H1 (cell line): Measurements from ENCODE around the gene NIFK. TPM values are rescaled to one million over a fixed set of nuclear protein-coding genes. Genes with fewer than 3 reads are reported as not detected.
A peak's percentile ranks its signal among the peaks of the same experiment; 100 is the strongest.

Experiments
- CTCF ChIA-PET: fragments of 300-600 bp; sonication (Branson Sonifier 250); formaldehyde crosslinking; loops from one replicate; lab custom pipeline; 2021; ENCODE audit not compliant: partially characterized antibody; lab: Charles Lee
- POLR2A ChIA-PET: fragments of 300-600 bp; sonication (Branson Sonifier 250); formaldehyde crosslinking; loops from one replicate; lab custom pipeline; 2021; ENCODE audit warnings: inconsistent platforms; ENCODE audit not compliant: partially characterized antibody; lab: Charles Lee
- DNase-seq, 2 experiments: peaks; one replicate each; pipeline versions ENCODE4 v3.0.0 to v3.0.0-alpha.2; 2010 to 2022; ENCODE audit warnings: low spot score in 2 of 2, low read depth in 1 of 2, mixed read lengths in 1 of 2
- FAIRE-seq: peaks from 2 replicates; lab custom pipeline; 2011; peaks lifted over from hg19 to GRCh38; lab: Jason Lieb, UNC
- H2AFZ ChIP-seq: 2 replicates; pipeline ENCODE4 v1.8.1; 2012; ENCODE audit warnings: low read length, inconsistent platforms
- H2AK5ac ChIP-seq: 2 replicates; pipeline ENCODE4 v1.6.1; 2013; ENCODE audit warnings: low read depth, low read length
- H2BK120ac ChIP-seq: replicated peaks from 2 replicates; pipeline ENCODE3; 2013; ENCODE audit warnings: low read depth, low read length, inconsistent platforms
- H2BK12ac ChIP-seq: 2 replicates; pipeline ENCODE4 v1.6.1; 2013; ENCODE audit warnings: low read depth, low read length
- H2BK15ac ChIP-seq: 2 replicates; pipeline ENCODE4 v1.6.1; 2013; ENCODE audit warnings: low read length
- H2BK20ac ChIP-seq: 2 replicates; pipeline ENCODE4 v1.6.1; 2013; ENCODE audit warnings: low read length
- H2BK5ac ChIP-seq: 2 replicates; pipeline ENCODE4 v1.6.1; 2013; ENCODE audit warnings: low read depth, low read length
- H3K14ac ChIP-seq: 2 replicates; pipeline ENCODE4 v1.6.1; 2013; ENCODE audit warnings: inconsistent platforms; ENCODE audit not compliant: insufficient read length
- H3K18ac ChIP-seq: 2 replicates; pipeline ENCODE4 v1.6.1; 2013; ENCODE audit warnings: low read length; ENCODE audit errors: extremely low read depth
- H3K23ac ChIP-seq: 2 replicates; pipeline ENCODE4 v1.6.1; 2013; ENCODE audit warnings: inconsistent platforms; ENCODE audit not compliant: insufficient read length
- H3K23me2 ChIP-seq: 2 replicates; pipeline ENCODE4 v1.6.1; 2013; ENCODE audit warnings: low read depth, low read length
- H3K27ac ChIP-seq: 2 replicates; pipeline ENCODE4 v1.6.1; 2011; ENCODE audit warnings: low read depth, low read length, inconsistent platforms
- H3K27me3 ChIP-seq, 4 experiments: replicated peaks in 1 of 4; 1 replicate in 1 of 4; 2 replicates in 3 of 4; pipeline versions ENCODE4 v1.6.1 to v1.8.1; 2011 to 2013; ENCODE audit warnings: low read length in 3 of 4, mild to moderate bottlenecking in 3 of 4, inconsistent platforms in 2 of 4, mixed read lengths in 2 of 4, moderate library complexity in 1 of 4; ENCODE audit not compliant: control insufficient read depth in 3 of 4, insufficient read depth in 3 of 4; ENCODE audit errors: extremely low read depth in 1 of 4
- H3K36me3 ChIP-seq, 4 experiments: 2 replicates each; pipeline versions ENCODE4 v1.6.1 to v1.8.1; 2011 to 2013; ENCODE audit warnings: mild to moderate bottlenecking in 4 of 4, low read length in 3 of 4, moderate library complexity in 2 of 4, control low read depth in 1 of 4, inconsistent platforms in 1 of 4; ENCODE audit not compliant: insufficient read depth in 4 of 4, control insufficient read depth in 2 of 4
- H3K4ac ChIP-seq: replicated peaks from 2 replicates; pipeline ENCODE3; 2013; ENCODE audit warnings: low read length, low read depth, mixed read lengths, inconsistent platforms; ENCODE audit not compliant: insufficient read length
- H3K4me1 ChIP-seq, 4 experiments: replicated peaks in 1 of 4; 1 replicate in 1 of 4; 2 replicates in 3 of 4; pipeline versions ENCODE4 v1.6.1 to v1.8.1; 2011 to 2013; ENCODE audit warnings: low read length in 3 of 4, inconsistent platforms in 2 of 4, mixed read lengths in 1 of 4; ENCODE audit not compliant: insufficient read depth in 4 of 4, control insufficient read depth in 3 of 4
- H3K4me2 ChIP-seq, 2 experiments: 2 replicates each; pipeline versions ENCODE4 v1.6.1 to v1.8.1; 2011 to 2013; ENCODE audit warnings: low read depth in 2 of 2, low read length in 2 of 2, control low read depth in 1 of 2, inconsistent platforms in 1 of 2, mild to moderate bottlenecking in 1 of 2; ENCODE audit not compliant: insufficient read depth in 1 of 2
- H3K4me3 ChIP-seq, 4 experiments: fragments of 200-600, 300-600 bp in 1 of 4; sonication (generic), shearing (Covaris generic), sonication (Bioruptor Twin) in 1 of 4; 2 replicates each; pipeline versions ENCODE4 v1.5.1 to v1.8.1; 2011 to 2016; ENCODE audit warnings: low read length in 4 of 4, low read depth in 3 of 4, control low read depth in 2 of 4, inconsistent platforms in 2 of 4, mild to moderate bottlenecking in 2 of 4, mixed read lengths in 1 of 4, moderate library complexity in 1 of 4; ENCODE audit not compliant: insufficient read depth in 2 of 4; ENCODE audit errors: extremely low read depth in 1 of 4
- H3K56ac ChIP-seq: replicated peaks from 2 replicates; pipeline ENCODE3; 2013; ENCODE audit warnings: low read depth, mild to moderate bottlenecking, mixed read lengths, low read length, inconsistent platforms; ENCODE audit not compliant: insufficient read length
- H3K79me1 ChIP-seq: 2 replicates; pipeline ENCODE4 v1.6.1; 2013; ENCODE audit warnings: low read depth, low read length, control low read depth
- H3K79me2 ChIP-seq, 2 experiments: 2 replicates each; pipeline versions ENCODE4 v1.6.1 to v1.8.1; 2012 to 2013; ENCODE audit warnings: low read length in 2 of 2, mild to moderate bottlenecking in 2 of 2, inconsistent platforms in 1 of 2; ENCODE audit not compliant: insufficient read depth in 2 of 2, control insufficient read depth in 1 of 2
- H3K9ac ChIP-seq, 4 experiments: replicated peaks in 1 of 4; 1 replicate in 1 of 4; 2 replicates in 3 of 4; pipeline versions ENCODE4 v1.6.1 to v1.8.1; 2011 to 2013; ENCODE audit warnings: low read depth in 3 of 4, low read length in 3 of 4, control low read depth in 2 of 4, mild to moderate bottlenecking in 2 of 4, moderate library complexity in 2 of 4, inconsistent platforms in 1 of 4; ENCODE audit errors: extremely low read depth in 1 of 4
- H3K9me3 ChIP-seq, 2 experiments: 2 replicates each; pipeline versions ENCODE4 v1.6.1 to v1.8.1; 2012 to 2013; ENCODE audit warnings: mild to moderate bottlenecking in 2 of 2, moderate library complexity in 2 of 2, control low read depth in 1 of 2, inconsistent platforms in 1 of 2, low read depth in 1 of 2, low read length in 1 of 2, mixed read lengths in 1 of 2; ENCODE audit not compliant: insufficient read depth in 2 of 2
- H4K20me1 ChIP-seq, 2 experiments: replicated peaks in 1 of 2; 2 replicates each; pipeline versions ENCODE3 to v1.8.1; 2011 to 2013; ENCODE audit warnings: inconsistent platforms in 2 of 2, low read length in 2 of 2, mild to moderate bottlenecking in 1 of 2; ENCODE audit not compliant: insufficient read depth in 2 of 2, control insufficient read depth in 1 of 2
- H4K5ac ChIP-seq: 2 replicates; pipeline ENCODE4 v1.6.1; 2013; ENCODE audit warnings: low read length, low read depth, mixed read lengths, inconsistent platforms; ENCODE audit not compliant: insufficient read length
- H4K8ac ChIP-seq: 2 replicates; pipeline ENCODE4 v1.8.0; 2013; ENCODE audit warnings: mild to moderate bottlenecking, moderate library complexity, low read length, inconsistent platforms; ENCODE audit not compliant: insufficient read depth; ENCODE audit errors: extremely low read depth
- H4K91ac ChIP-seq: replicated peaks from 2 replicates; pipeline ENCODE3; 2013; ENCODE audit warnings: low read length, mixed read lengths, inconsistent platforms; ENCODE audit not compliant: insufficient read length
- NANOG ChIP-seq: IDR thresholded peaks from 2 replicates; pipeline ENCODE4 v1.6.1; 2011; ENCODE audit warnings: low read length, low read depth, mild to moderate bottlenecking, inconsistent platforms; ENCODE audit not compliant: insufficient read depth, poor library complexity, severe bottlenecking
- RFX5 ChIP-seq: IDR thresholded peaks from 2 replicates; pipeline ENCODE4 v1.6.1; 2011; ENCODE audit warnings: low read depth, low read length, improper control_type of control experiment, borderline replicate concordance
- TAF7 ChIP-seq: optimal IDR thresholded peaks from 2 replicates; pipeline ENCODE3; 2011; ENCODE audit warnings: low read depth, mild to moderate bottlenecking, inconsistent platforms, low read length, moderate library complexity, borderline replicate concordance
- WGBS, 2 experiments: shearing (Covaris generic) in 1 of 2; methylation state at CpG; one replicate each; pipeline versions ENCODE4 v1.1.6 to v1.1.7; 2013 to 2015; ENCODE audit warnings: low lambda C conversion rate in 2 of 2, mixed read lengths in 2 of 2, inconsistent platforms in 1 of 2, low coverage in 1 of 2, missing lambda C conversion rate in 1 of 2; ENCODE audit not compliant: insufficient replicate concordance in 2 of 2, insufficient coverage in 1 of 2, insufficient read length in 1 of 2; ENCODE audit errors: extremely low coverage in 1 of 2, missing lambda C conversion rate in 1 of 2; 5-methylcytosine and 5-hydroxymethylcytosine counted together
- polyA plus RNA-seq, 7 experiments: library from polyadenylated mRNA; depleted of rRNA in 3 of 7; stranded (reverse) in 5 of 7; unstranded in 2 of 7; fragments of >200 nt in 5 of 7; fragments of 200-250 nt in 2 of 7; gene quantifications; 1 replicate in 5 of 7; 2 replicates in 1 of 7; 4 replicates in 1 of 7; pipeline versions ENCODE4 v1.2.1 to v1.2.3, GENCODE V29; 2011 to 2013; ENCODE audit warnings: missing spikeins in 2 of 7, mixed read lengths in 2 of 7
- total RNA-seq: library from RNA; stranded (reverse); fragmentation: NEBNext Ultra II Directional; extraction: Animal tissue kit (Norgen Biotek cat#: 25700); gene quantifications from 2 replicates; pipeline ENCODE4 v1.2.1, GENCODE V29; 2021

The NIFK gene
- total and polyA plus RNA-seq, 2 of the 8 experiments (the other 6 are each of a cell fraction or from before 2014, with no cell fraction given): 24.4 to 117 TPM

DNA sequence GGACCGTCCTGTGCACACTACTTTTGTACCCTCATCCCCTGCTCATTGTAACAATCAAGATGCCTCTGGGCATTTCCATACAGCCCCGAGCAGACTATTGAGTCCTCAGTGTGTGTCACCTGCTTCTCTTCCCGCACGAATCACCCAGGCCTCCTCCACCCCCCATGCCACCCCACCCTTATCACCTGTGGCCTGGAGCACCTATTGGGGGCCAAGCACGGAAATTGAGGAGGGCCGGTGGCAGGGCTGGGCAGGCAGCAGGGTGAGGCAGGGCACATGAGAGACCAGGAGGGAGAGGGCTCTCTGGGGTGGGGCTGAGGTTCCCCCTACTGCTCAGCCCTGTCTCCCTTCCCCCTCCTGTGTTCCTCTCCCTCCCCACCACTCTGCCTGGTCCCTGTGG, 4.3 kb upstream of the NIFK start:
- no peak overlapping the region for H3K9ac ChIP-seq
- H2AFZ ChIP-seq: no peak overlapping the region
- H3K56ac ChIP-seq: no peak overlapping the region
- no peak overlapping the region for H4K8ac ChIP-seq
- FAIRE-seq (no peak), DNase-seq (peak in 1 of 2 experiments; percentile 34)
- CTCF ChIA-PET: interaction anchor here (0.9 kb wide), 1 partner anchor 339 kb away, joined by 3 read pairs; no protein-coding TSS in a partner anchor
- no peak overlapping the region for H3K4me2 ChIP-seq
- 91% methylated on average over 6 of the region's 6 CpGs; no CpG with 5 or more reads in 1 of the 2 experiments for WGBS, 2 experiments
- H3K4me1 ChIP-seq: peaks cover 0 to 3% (median 0%) of the 10 kb centered on the region in 4 experiments; a peak in 1 of 7 replicates
- H4K5ac ChIP-seq: no peak overlapping the region
- no peak overlapping the region for H3K14ac ChIP-seq
- no peak overlapping the region for H2AK5ac ChIP-seq
- no peak overlapping the region for H2BK120ac ChIP-seq
- H3K27ac ChIP-seq: no peak overlapping the region
- H3K23me2 ChIP-seq: peaks cover under 1% of the 10 kb centered on the region
- H3K9me3 ChIP-seq: no peaks in the 10 kb centered on the region
- no peak overlapping the region for H2BK12ac ChIP-seq
- H3K79me1 ChIP-seq: no peaks in the 10 kb centered on the region
- H3K36me3 ChIP-seq: no peaks in the 10 kb centered on the region
- no peak overlapping the region for H3K4me3 ChIP-seq
- H2BK5ac ChIP-seq: no peak overlapping the region
- no peak overlapping the region for H4K91ac ChIP-seq
- POLR2A ChIA-PET: interaction anchor here (0.7 to 1.0 kb wide), 2 partner anchors 10 to 1100 kb away, joined by 3 read pairs; no protein-coding TSS in a partner anchor
- no peak overlapping the region for H2BK15ac ChIP-seq
- H3K27me3 ChIP-seq: no peaks in the 10 kb centered on the region
- H4K20me1 ChIP-seq: peaks cover 0 to 4% of the 10 kb centered on the region in 2 experiments
- H3K23ac ChIP-seq: no peak overlapping the region
- H3K79me2 ChIP-seq: peaks cover 4 to 5% of the 10 kb centered on the region in 2 experiments
- no peak overlapping the region for H3K4ac ChIP-seq
- H2BK20ac ChIP-seq: no peak overlapping the region
- H3K18ac ChIP-seq: no peak overlapping the region
- no peak for TF ChIP-seq NANOG
- no peak for TF ChIP-seq RFX5
- TF ChIP-seq TAF7: no peak
